DND-41 (cell line): ENCODE results near the gene DOCK7.

Experiments used
- EZH2 ChIP-seq: IDR thresholded peaks from 3 replicates; pipeline ENCODE4 v1.6.1; 2012; ENCODE audit warnings: borderline replicate concordance, low read depth, mild to moderate bottlenecking, moderate library complexity, low read length, inconsistent platforms; ENCODE audit not compliant: severe bottlenecking
- TF ChIP-seq, protein P1 (sequence below): IDR thresholded peaks from 2 replicates; pipeline ENCODE4 v1.5.1; 2012; ENCODE audit warnings: borderline replicate concordance, low read length, moderate library complexity, mild to moderate bottlenecking; ENCODE audit not compliant: poor library complexity, severe bottlenecking; ENCODE audit errors: extremely low read depth

DNA sequence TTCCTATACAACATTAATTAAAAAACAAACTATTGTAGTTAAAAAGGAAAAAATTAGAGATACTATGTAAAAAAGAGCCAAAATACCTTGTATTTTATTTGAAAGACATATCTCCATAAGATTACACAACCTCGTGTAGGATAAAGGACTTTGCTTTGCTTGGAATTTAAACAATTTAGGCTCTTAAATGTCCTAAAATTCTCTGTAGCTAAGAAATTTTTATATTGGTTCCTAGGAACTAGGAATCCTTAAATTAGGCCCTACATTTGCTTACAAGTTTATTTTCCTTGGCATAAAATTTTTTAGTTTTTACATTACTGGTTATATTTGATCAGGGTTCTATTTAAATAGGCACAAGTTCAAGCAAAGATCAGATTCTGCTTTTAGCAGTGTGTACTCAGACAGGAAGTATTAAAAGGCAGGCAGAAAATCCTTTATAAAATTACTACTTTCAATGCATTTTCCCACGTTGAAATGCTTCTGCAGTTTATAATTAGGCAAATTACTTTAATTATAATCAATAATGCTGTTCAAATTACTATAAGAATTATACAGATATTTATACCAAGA is 94.3 kb downstream of the DOCK7 start:
- TF ChIP-seq, protein P1, sequence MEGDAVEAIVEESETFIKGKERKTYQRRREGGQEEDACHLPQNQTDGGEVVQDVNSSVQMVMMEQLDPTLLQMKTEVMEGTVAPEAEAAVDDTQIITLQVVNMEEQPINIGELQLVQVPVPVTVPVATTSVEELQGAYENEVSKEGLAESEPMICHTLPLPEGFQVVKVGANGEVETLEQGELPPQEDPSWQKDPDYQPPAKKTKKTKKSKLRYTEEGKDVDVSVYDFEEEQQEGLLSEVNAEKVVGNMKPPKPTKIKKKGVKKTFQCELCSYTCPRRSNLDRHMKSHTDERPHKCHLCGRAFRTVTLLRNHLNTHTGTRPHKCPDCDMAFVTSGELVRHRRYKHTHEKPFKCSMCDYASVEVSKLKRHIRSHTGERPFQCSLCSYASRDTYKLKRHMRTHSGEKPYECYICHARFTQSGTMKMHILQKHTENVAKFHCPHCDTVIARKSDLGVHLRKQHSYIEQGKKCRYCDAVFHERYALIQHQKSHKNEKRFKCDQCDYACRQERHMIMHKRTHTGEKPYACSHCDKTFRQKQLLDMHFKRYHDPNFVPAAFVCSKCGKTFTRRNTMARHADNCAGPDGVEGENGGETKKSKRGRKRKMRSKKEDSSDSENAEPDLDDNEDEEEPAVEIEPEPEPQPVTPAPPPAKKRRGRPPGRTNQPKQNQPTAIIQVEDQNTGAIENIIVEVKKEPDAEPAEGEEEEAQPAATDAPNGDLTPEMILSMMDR = no peak
- no peak for TF ChIP-seq EZH2
